K562 (cell line): ENCODE results near the gene PPP1R10. TPM values are rescaled to one million over a fixed set of nuclear protein-coding genes. Genes with fewer than 3 reads are reported as not detected.
A peak's percentile ranks its signal among the peaks of the same experiment; 100 is the strongest.

Experiments
- ADNP ChIP-seq: fragments of 200-800 bp; sonication (Bioruptor generic); IDR thresholded peaks from 2 replicates; pipeline ENCODE4 v1.6.1; 2016; ENCODE audit warnings: missing genetic modification characterization, missing compliant biosample characterization
- BACH1 ChIP-seq: fragments of 200-800 bp; sonication (Bioruptor generic); IDR thresholded peaks from 2 replicates; pipeline ENCODE4 v1.6.1; 2016; ENCODE audit warnings: missing genetic modification characterization, missing compliant biosample characterization
- CBX2 ChIP-seq: fragments of 200-600 bp; sonication (generic); IDR thresholded peaks from one replicate; pipeline ENCODE4 v1.6.1; 2012; ENCODE audit warnings: mild to moderate bottlenecking, low read length, inconsistent platforms; ENCODE audit not compliant: insufficient read depth, poor library complexity, severe bottlenecking
- CLOCK ChIP-seq: fragments of 250-450 bp; sonication (Bioruptor Pico); IDR thresholded peaks from 2 replicates; pipeline ENCODE4 v1.4.0; 2020; ENCODE audit warnings: mild to moderate bottlenecking, moderate library complexity, borderline replicate concordance
- COPS2 ChIP-seq: fragments of 450-650 bp; conservative IDR thresholded peaks from 2 replicates; pipeline ENCODE4 v1.6.1; 2016; ENCODE audit warnings: mild to moderate bottlenecking, moderate library complexity
- ERF ChIP-seq: fragments of 450-650 bp; formaldehyde crosslinking; IDR thresholded peaks from 2 replicates; pipeline ENCODE4 v1.4.0; 2020; ENCODE audit warnings: mild to moderate bottlenecking, mixed read lengths
- GABPB2 ChIP-seq: fragments of 250-450 bp; sonication (Bioruptor Pico); conservative IDR thresholded peaks from 2 replicates; pipeline ENCODE4 v1.5.1; 2021; ENCODE audit warnings: mild to moderate bottlenecking
- HEY1 ChIP-seq: fragments of 250-450 bp; sonication (Bioruptor Pico); IDR thresholded peaks from 2 replicates; pipeline ENCODE4 v1.5.0; 2020; ENCODE audit warnings: mild to moderate bottlenecking, moderate library complexity, borderline replicate concordance
- ID3 ChIP-seq, 2 experiments: fragments of 250-450 bp in 1 of 2; fragments of 450-650 bp in 1 of 2; sonication (Bioruptor Pico) in 1 of 2; IDR thresholded peaks; 2 replicates each; pipeline versions ENCODE4 v1.6.1 to v1.8.0; 2016 to 2021; ENCODE audit warnings: mild to moderate bottlenecking in 2 of 2, moderate library complexity in 2 of 2, missing compliant biosample characterization in 1 of 2, missing genetic modification characterization in 1 of 2
- NCOA1 ChIP-seq: fragments of 450-650 bp; IDR thresholded peaks from 2 replicates; pipeline ENCODE4 v1.6.1; 2016; ENCODE audit warnings: low read depth
- PHTF2 ChIP-seq: fragments of 250-450 bp; sonication (Bioruptor Pico); IDR thresholded peaks from 2 replicates; pipeline ENCODE4 v1.5.0; 2021; ENCODE audit warnings: mild to moderate bottlenecking
- POLR2G ChIP-seq: fragments of 200-400 bp; formaldehyde crosslinking; IDR thresholded peaks from 2 replicates; pipeline ENCODE4 v1.6.1; 2017; ENCODE audit warnings: low read depth, mild to moderate bottlenecking, antibody characterized with exemption, low read length, moderate library complexity
- PTBP1 ChIP-seq: fragments of 200-400 bp; formaldehyde crosslinking; IDR thresholded peaks from 2 replicates; pipeline ENCODE4 v1.6.1; 2017; ENCODE audit warnings: low read depth, low read length
- RAD21 ChIP-seq, 2 experiments: fragments of 250-450 bp in 1 of 2; fragments of 450-650 bp in 1 of 2; sonication (Bioruptor Pico) in 1 of 2; formaldehyde crosslinking in 1 of 2; IDR thresholded peaks in 1 of 2; conservative IDR thresholded peaks in 1 of 2; 2 replicates each; pipeline versions ENCODE4 v1.4.0 to v1.8.0; 2020 to 2022; ENCODE audit warnings: mild to moderate bottlenecking in 2 of 2, moderate library complexity in 1 of 2
- TAF9B ChIP-seq: fragments of 450-650 bp; IDR thresholded peaks from 2 replicates; pipeline ENCODE4 v1.6.1; 2018; ENCODE audit warnings: mild to moderate bottlenecking; ENCODE audit not compliant: partially characterized antibody
- TBL1XR1 ChIP-seq, 2 experiments: IDR thresholded peaks; 2 replicates each; pipeline ENCODE4 v1.6.1; 2012; ENCODE audit warnings: improper control_type of control experiment in 2 of 2, low read length in 2 of 2, mild to moderate bottlenecking in 1 of 2
- ZBTB2 ChIP-seq: fragments of 450-650 bp; IDR thresholded peaks from 2 replicates; pipeline ENCODE4 v1.6.1; 2016; ENCODE audit warnings: antibody characterized with exemption
- ZNF174 ChIP-seq: fragments of 250-450 bp; sonication (Bioruptor Pico); IDR thresholded peaks from 2 replicates; pipeline ENCODE4 v1.4.0; 2020; ENCODE audit warnings: mild to moderate bottlenecking
- ZNF224 ChIP-seq: sonication (generic); formaldehyde crosslinking; IDR thresholded peaks from 2 replicates; pipeline ENCODE4 v1.8.0; 2022; ENCODE audit warnings: mild to moderate bottlenecking, missing genetic modification reagents
- ZNF740 ChIP-seq, 3 experiments: fragments of 200-800 bp in 1 of 3; sonication (Bioruptor generic) in 1 of 3; sonication (generic) in 1 of 3; formaldehyde crosslinking in 1 of 3; IDR thresholded peaks; 2 replicates each; pipeline versions ENCODE4 v1.6.1 to v1.8.0; 2016 to 2022; ENCODE audit warnings: mild to moderate bottlenecking in 2 of 3, missing compliant biosample characterization in 2 of 3, missing genetic modification characterization in 2 of 3, missing genetic modification reagents in 1 of 3
- ZNF778 ChIP-seq: fragments of 450-650 bp; formaldehyde crosslinking; IDR thresholded peaks from 2 replicates; pipeline ENCODE4 v1.4.0; 2020; ENCODE audit warnings: mild to moderate bottlenecking, moderate library complexity
- ZNF830 ChIP-seq: fragments of 250-450 bp; sonication (Bioruptor Pico); IDR thresholded peaks from 2 replicates; pipeline ENCODE4 v1.5.0; 2021; ENCODE audit warnings: mild to moderate bottlenecking
- polyA plus RNA-seq, 8 experiments: library from polyadenylated mRNA; depleted of rRNA in 4 of 8; stranded (reverse) in 5 of 8; unstranded in 3 of 8; fragments of >200 nt; fragmentation: Nextera tagmentation in 2 of 8; fragmentation: Illumina TruSeq in 1 of 8; extraction: Ambion mirVana in 2 of 8; extraction: Trizol in 1 of 8; gene quantifications; 2 replicates each; pipeline versions ENCODE4 v1.2.1 to v1.2.3, GENCODE V29; 2011 to 2014; ENCODE audit warnings: inconsistent platforms in 1 of 8, missing spikeins in 1 of 8
- total RNA-seq, 7 experiments: library from RNA; depleted of rRNA in 6 of 7; stranded (reverse); fragments of >200 nt in 6 of 7; fragmentation: Illumina TruSeq in 2 of 7; extraction: Trizol in 2 of 7; gene quantifications; 2 replicates each; pipeline versions ENCODE4 v1.2.1 to v1.2.3, GENCODE V29; 2011 to 2021; ENCODE audit warnings: low replicate concordance in 1 of 7

The PPP1R10 gene
- total and polyA plus RNA-seq, 9 of the 15 experiments (the other 6 are each of a cell fraction or from before 2014, with no cell fraction given): 14.1 to 65.5 (median 32.6) TPM

- TF ChIP-seq CLOCK (CRISPR knock-in tag) (no peak; the same call in 1 of the 2 replicates), ID3 (CRISPR knock-in tag; IDR thresholded peaks at IDR 0.05) (no peak), ID3 (tag; IDR thresholded peaks at IDR 0.05) (peak; percentile 58), NCOA1 (peak; percentile 60; the same call in 1 of the 2 replicates), PHTF2 (CRISPR knock-in tag) (peak; percentile 97), HEY1 (CRISPR knock-in tag) (peak; percentile 95), GABPB2 (CRISPR knock-in tag) (peak; percentile 93), CBX2 (no peak), ERF (CRISPR knock-in tag) (peak; percentile 97), ZBTB2 (no peak; the same call in 1 of the 2 replicates), BACH1 (tag) (no peak), ZNF778 (CRISPR knock-in tag) (no peak), RAD21 (CRISPR knock-in tag; conservative IDR thresholded peaks at IDR 0.05 in 1 of 2, IDR thresholded peaks at IDR 0.05 in 1 of 2) (no peak), POLR2G (peak; percentile 99), COPS2 (no peak), TBL1XR1 (IDR thresholded peaks at IDR 0.05; ENCODE audit: low read length in 2 of 2) (peak; percentile 7 to 70; a peak in 3 of 4 replicates), ZNF830 (CRISPR knock-in tag) (peak; percentile 98), ZNF224 (CRISPR knock-in tag) (no peak), TAF9B (peak; percentile 98), PTBP1 (peak; percentile 84), ADNP (tag) (no peak), ZNF740 (CRISPR knock-in tag; IDR thresholded peaks at IDR 0.05) (no peak), ZNF740 (tag; IDR thresholded peaks at IDR 0.05) (peak in 1 of 2 experiments; percentile 30; a peak in 1 of 4 replicates), ZNF174 (CRISPR knock-in tag) (no peak)
Measured at GRCh38 chr6:30616811-30617564, at the start of gene PPP1R10 (continued).
